Upper lobe of left lung (tissue), 4 donors: ENCODE data around the gene PRICKLE2.

Experiments used
- CTCF ChIP-seq, 6 experiments: fragments of 450-650 bp in 4 of 6; fragments of 200-600 bp in 2 of 6; sonication (generic) in 2 of 6; IDR thresholded peaks; one replicate each; pipeline ENCODE4 v1.5.1; 2016 to 2019; ENCODE audit warnings: antibody characterized with exemption in 6 of 6
- POLR2A ChIP-seq, 4 donors: fragments of 450-650 bp; IDR thresholded peaks; one replicate each; pipeline ENCODE4 v1.5.1; 2016 to 2017; ENCODE audit warnings: antibody characterized with exemption in 4 of 4, mild to moderate bottlenecking in 2 of 4
- POLR2AphosphoS5 ChIP-seq, 2 donors: sonication (generic); formaldehyde crosslinking; IDR thresholded peaks; one replicate each; pipeline ENCODE4 v1.5.1; 2017; ENCODE audit warnings: antibody characterized with exemption in 2 of 2

GRCh38 chr3:64267721-64268604 lies 42.7 kb upstream of the PRICKLE2 start:
- TF ChIP-seq POLR2AphosphoS5 (IDR thresholded peaks at IDR 0.05): peak in 1 of 2 donors; percentile 76
- no peak for TF ChIP-seq CTCF (IDR thresholded peaks at IDR 0.05)
- TF ChIP-seq POLR2A (IDR thresholded peaks at IDR 0.05): peak in 1 of 4 donors; percentile 59
